HG02884 (cell line): ENCODE measurements around the gene ROBO1.

Experiments
- ATAC-seq: cut with Tn5 transposase; IDR thresholded peaks from one replicate; pipeline ENCODE4 v1.9.1; 2021; ENCODE audit warnings: mild to moderate bottlenecking, moderate library complexity; ENCODE audit not compliant: unreplicated experiment

The ROBO1 gene

GRCh38 chr3:79672075-79672474 is 95.7 kb downstream of the ROBO1 start:
- no peak for ATAC-seq

GRCh38 chr3:79670178-79670577 is 97.6 kb downstream of the ROBO1 start:
- ATAC-seq, result no peak

DNA sequence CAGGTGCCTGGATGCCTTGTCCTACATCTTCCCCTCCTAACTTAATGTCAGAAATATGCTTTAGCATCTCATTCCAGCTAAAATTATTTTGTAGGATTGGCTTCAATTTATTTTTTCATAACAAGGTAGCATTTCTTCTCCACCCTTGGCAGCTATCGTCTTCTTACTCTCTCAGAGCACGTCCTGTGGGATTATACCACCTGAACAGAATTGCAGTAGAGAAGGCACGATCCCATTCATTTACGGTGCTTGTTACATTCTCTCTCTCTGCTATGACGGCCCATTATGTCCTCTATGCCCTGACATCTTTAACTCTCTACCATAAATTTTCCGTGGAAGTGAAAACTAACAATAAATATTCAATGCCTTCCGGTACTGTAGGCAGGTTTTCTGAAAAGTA is 103.3 kb downstream of the ROBO1 start:
- no peak for ATAC-seq

DNA sequence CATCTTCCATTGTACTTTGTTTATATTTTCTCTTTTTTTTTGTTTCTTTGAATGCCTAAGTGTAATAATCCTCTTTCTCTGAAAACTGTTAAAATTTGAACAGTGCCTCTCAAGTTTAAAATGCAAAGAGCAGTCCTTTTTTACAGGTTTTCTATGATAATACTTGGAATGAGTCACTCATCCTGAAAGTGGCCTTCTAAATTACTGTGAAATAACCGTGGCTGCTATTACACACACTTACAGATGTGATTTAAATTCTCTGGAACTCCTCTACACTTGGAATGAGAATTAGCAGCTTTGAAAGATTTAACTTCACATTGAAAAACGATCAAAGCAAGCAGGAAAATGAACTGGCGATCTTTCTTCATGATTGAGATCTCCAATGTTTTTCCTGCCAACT is 105.9 kb downstream of the ROBO1 start:
- no peak for ATAC-seq

- ATAC-seq, result no peak
Observed at GRCh38 chr3:79657076-79657475, 110.7 kb downstream of the ROBO1 start.

DNA sequence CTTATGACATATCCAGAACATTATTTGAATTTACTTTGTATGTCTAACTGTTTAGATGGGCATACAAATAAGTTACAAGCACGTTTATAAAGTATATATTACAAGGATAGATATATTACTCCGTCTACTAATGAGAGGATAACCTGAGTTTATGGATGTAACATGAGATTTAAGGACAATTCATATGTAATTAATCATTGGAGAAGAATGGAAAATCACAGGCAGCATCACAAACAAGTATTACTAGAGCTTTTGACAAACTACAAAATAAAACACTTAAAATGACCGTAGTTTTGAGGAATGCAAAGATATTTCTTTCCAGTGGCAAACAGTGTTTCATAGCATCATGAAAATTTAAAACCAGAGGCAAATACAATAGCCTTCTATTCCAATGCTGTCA is 113.8 kb downstream of the ROBO1 start:
- ATAC-seq, result no peak

DNA sequence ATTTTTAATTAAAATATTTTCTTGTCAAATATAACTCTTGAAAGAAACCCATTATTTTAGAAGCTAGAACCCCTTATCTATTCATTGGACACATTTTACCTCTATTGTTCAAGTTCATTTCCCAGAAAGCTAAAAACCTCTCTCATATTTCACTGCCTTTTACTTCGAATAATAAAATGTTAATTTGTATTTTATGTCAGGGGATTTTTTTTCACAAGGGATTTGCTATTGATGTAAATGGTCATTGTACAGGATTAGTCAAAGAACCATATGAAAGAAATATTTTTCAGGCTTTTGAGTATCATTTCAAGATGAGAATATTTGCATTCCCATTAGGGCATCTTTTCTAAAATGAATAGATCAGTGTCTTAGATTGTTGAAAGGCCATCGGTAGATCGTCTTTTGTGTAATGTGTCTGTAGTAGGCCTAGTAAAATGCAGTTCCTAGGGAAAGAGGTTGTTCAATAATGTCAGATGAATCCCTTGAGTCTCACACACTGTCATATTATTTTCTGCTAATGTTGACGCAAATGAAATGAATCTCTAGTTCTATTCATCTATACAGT is 114.5 kb downstream of the ROBO1 start:
- no peak for ATAC-seq

- ATAC-seq, result no peak
Observed at GRCh38 chr3:79651536-79652065, 116.2 kb downstream of the ROBO1 start.

DNA sequence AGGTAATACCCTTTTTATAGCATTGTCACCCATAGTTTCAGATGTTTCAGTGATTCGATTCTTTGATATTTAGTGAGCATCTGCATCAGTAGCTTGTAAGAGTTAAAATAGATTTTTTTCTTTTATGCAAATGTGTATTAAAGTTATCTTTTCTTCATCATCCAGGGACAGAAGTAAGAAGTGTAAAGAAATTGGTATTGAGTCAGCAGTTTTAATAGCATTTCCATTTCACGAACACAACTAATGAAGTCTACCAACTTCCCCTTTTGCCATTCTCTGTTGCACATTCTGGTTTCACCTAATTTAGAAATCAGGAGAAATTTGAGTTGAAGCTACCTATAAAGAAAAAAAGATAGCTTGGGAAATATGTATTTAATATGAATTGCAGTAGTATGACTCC is 127.9 kb downstream of the ROBO1 start:
- no peak for ATAC-seq

- no peak for ATAC-seq
Observed at GRCh38 chr3:79636372-79636771, 131.4 kb downstream of the ROBO1 start.

DNA sequence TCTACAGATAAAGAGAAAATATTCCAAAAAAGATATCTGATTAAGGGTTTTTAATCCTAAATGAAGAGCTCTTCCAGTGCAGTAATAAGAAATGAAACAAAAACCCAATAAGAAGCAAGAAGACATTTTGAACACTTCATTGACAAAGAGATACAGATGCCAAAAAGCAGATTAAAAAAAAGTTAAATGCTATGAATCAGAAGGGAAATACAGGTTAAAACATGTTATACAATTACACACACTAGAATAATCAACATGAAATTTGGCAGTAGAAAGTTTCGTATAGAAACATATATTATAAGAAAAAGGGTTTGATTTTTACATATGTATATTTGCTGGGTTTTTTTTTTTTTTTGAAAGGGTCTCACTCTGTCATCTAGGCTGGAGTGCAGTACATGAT is 135.0 kb downstream of the ROBO1 start:
- ATAC-seq, result no peak

DNA sequence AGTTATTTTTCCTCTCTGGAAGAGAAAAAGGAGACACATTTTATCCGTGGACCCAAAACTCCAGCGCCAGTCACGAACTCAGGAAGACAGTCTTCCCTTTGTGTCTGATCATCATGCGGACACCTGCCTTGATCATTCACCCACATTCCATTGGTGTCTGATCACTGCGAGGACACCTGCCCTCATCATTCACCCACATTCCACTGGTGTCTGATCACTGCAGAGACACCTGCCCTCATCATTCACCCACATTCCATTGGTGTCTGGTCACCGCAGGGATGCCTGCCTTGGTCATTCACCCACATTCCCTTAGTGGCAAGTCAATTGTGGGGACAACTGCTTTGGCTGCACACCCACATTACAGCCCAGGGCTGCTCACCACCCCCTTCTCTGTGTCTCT is 148.9 kb downstream of the ROBO1 start:
- no peak for ATAC-seq

DNA sequence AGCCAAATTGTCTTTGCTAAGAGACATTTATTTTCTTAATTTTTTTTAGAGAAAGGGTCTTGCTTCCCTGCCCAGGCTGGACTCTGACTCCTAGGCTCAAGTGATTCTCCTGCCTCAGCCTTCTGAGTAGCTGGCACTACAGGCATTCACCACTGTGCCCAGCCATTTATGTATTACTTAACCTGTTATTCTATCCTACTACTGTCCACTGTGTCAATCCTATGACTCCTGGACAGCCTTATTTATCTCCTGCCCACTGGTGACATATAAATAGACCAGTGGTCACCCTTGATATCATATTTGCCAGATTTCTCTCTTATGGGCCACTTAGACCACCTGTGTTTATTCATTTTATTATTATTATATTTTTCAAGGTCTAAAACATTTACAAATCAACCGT is 161.4 kb downstream of the ROBO1 start:
- no peak for ATAC-seq

GRCh38 chr3:79604681-79605080 is 163.1 kb downstream of the ROBO1 start:
- no peak for ATAC-seq

GRCh38 chr3:79602385-79602784 is 165.4 kb downstream of the ROBO1 start:
- ATAC-seq, result no peak

GRCh38 chr3:79598594-79598993 is 169.2 kb downstream of the ROBO1 start:
- ATAC-seq, result no peak

- ATAC-seq, result no peak
Observed at GRCh38 chr3:79597709-79598108, 170.1 kb downstream of the ROBO1 start.

GRCh38 chr3:79587150-79587549 is 180.6 kb downstream of the ROBO1 start:
- ATAC-seq, result no peak

DNA sequence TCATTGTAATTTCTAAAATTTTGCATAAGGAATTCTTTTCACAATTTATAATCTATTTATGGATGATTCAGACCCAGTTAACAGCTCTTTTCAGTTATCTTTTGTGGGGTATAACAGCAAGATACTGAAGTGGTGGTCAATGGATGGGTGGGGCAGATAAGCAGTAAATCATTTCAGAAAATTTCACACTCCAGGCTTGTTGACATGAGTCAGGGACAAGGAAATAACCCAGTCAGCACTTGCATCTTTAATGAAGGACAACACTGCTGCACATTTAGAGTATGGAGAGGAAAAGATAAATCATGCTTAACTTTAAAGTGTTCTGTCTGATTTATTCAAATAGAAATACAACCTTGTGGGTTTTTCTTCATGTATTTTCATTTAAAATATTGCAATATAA is 181.6 kb downstream of the ROBO1 start:
- no peak for ATAC-seq

GRCh38 chr3:79572930-79573329 is 194.9 kb downstream of the ROBO1 start:
- no peak for ATAC-seq

GRCh38 chr3:79568938-79569337 is 198.9 kb downstream of the ROBO1 start:
- no peak for ATAC-seq

GRCh38 chr3:79564192-79564591 is 203.6 kb downstream of the ROBO1 start:
- no peak for ATAC-seq

GRCh38 chr3:79560698-79561097 is 207.1 kb downstream of the ROBO1 start:
- ATAC-seq, result no peak
